Measurements from ENCODE around the gene NAE1.

GRCh38 chr16:66834746-66835145, 4.0 kb upstream of the NAE1 start:
- TF ChIP-seq CTCF (IDR thresholded peaks at IDR 0.05) (no peak), POLR2A (IDR thresholded peaks at IDR 0.05) (no peak)
